Stimulated activated naive B cell treated with anti-CD40 and anti-IgM and Interleukin-4, amounts not matched to agents 10 μg/mL and 1 μg/mL and 100 μg/mL, for 72 hours (primary cell): ENCODE data around the gene HSPA5.
"Not testable (repeated sequence)": the region's sequence is repeated elsewhere in the genome, so short reads cannot be mapped to it uniquely, and the experiment has no call there.

ENCODE experiments used
- ATAC-seq, 2 donors: fragments of 150-1000 bp; cut with Tn5 transposase; replicated peaks; 2 replicates each; pipeline ENCODE4 v1.10.0; 2021; ENCODE audit warnings: moderate library complexity in 1 of 2
- DNase-seq: peaks from one replicate; pipeline ENCODE4 v3.0.0; 2021
- H3K27ac Mint-ChIP-seq: one replicate; pipeline ENCODE4 v1.8.0; 2022; ENCODE audit warnings: mild to moderate bottlenecking, mixed read lengths
- H3K27me3 Mint-ChIP-seq, 2 donors: one replicate each; pipeline ENCODE4 v1.8.0; 2022; ENCODE audit warnings: mixed read lengths in 2 of 2
- H3K36me3 Mint-ChIP-seq, 2 donors: one replicate each; pipeline ENCODE4 v1.8.0; 2022; ENCODE audit warnings: mixed read lengths in 2 of 2, mild to moderate bottlenecking in 1 of 2
- H3K4me1 Mint-ChIP-seq, 2 donors: one replicate each; pipeline ENCODE4 v1.8.0; 2022; ENCODE audit warnings: mixed read lengths in 2 of 2, mild to moderate bottlenecking in 1 of 2
- H3K4me3 Mint-ChIP-seq, 2 donors: one replicate each; pipeline ENCODE4 v1.8.0; 2022; ENCODE audit warnings: mild to moderate bottlenecking in 2 of 2, mixed read lengths in 2 of 2, moderate library complexity in 1 of 2
- H3K9me3 Mint-ChIP-seq, 2 donors: one replicate each; pipeline ENCODE4 v1.8.0; 2022; ENCODE audit warnings: mixed read lengths in 2 of 2, mild to moderate bottlenecking in 1 of 2

The HSPA5 gene

GRCh38 chr9:125241000-125241862 is at the start of gene HSPA5:
TSS of gene HSPA5 (minus strand) at chr9:125241343. CDS start at chr9:125241126, 217 bp downstream.
- H3K4me1 Mint-ChIP-seq: peaks cover 20 to 44% of the 10 kb centered on the region in 2 donors
- ATAC-seq: peak; percentile 93 to 94
- no peaks in the 10 kb centered on the region for H3K27me3 Mint-ChIP-seq
- no peaks in the 10 kb centered on the region for H3K9me3 Mint-ChIP-seq
- DNase-seq: peak; percentile 99
- peak within 1 kb of the TSS; percentile 90 to 97 for H3K4me3 Mint-ChIP-seq
- peaks cover 33 to 35% of the 10 kb centered on the region in 2 donors for H3K36me3 Mint-ChIP-seq
- peak within 1 kb of the TSS; percentile 97 for H3K27ac Mint-ChIP-seq

- H3K27ac Mint-ChIP-seq, ATAC-seq, DNase-seq, H3K4me3 Mint-ChIP-seq, H3K27me3 Mint-ChIP-seq, H3K36me3 Mint-ChIP-seq, H3K9me3 Mint-ChIP-seq, H3K4me1 Mint-ChIP-seq: not testable (repeated sequence)
Observed at GRCh38 chr9:125286935-125287433, 45.8 kb upstream of the HSPA5 start.

- Mint-ChIP-seq H3K27me3 (no peaks in the 10 kb centered on the region), H3K4me3 (no peak overlapping the region), H3K9me3 (no peaks in the 10 kb centered on the region), H3K27ac (no peak overlapping the region), H3K36me3 (peaks cover 0 to 2% of the 10 kb centered on the region in 2 donors), H3K4me1 (no peaks in the 10 kb centered on the region)
- DNase-seq: no peak
- no peak for ATAC-seq
Observed at GRCh38 chr9:125284855-125285254, 43.7 kb upstream of the HSPA5 start.

GRCh38 chr9:125280945-125281344 is 39.8 kb upstream of the HSPA5 start:
- Mint-ChIP-seq H3K9me3 (no peaks in the 10 kb centered on the region), H3K27me3 (no peaks in the 10 kb centered on the region), H3K36me3 (peaks cover 0 to 10% of the 10 kb centered on the region in 2 donors)

GRCh38 chr9:125277411-125277810 is 36.3 kb upstream of the HSPA5 start:
- Mint-ChIP-seq H3K4me3 (no peak overlapping the region), H3K27ac (no peak overlapping the region), H3K27me3 (no peaks in the 10 kb centered on the region), H3K36me3 (peaks cover 6 to 9% of the 10 kb centered on the region in 2 donors), H3K4me1 (peaks cover 7 to 16% of the 10 kb centered on the region in 2 donors), H3K9me3 (no peaks in the 10 kb centered on the region)
- ATAC-seq (no peak), DNase-seq (no peak)

More at GRCh38 chr9:125280945-125281344, 39.8 kb upstream of the HSPA5 start:
- ATAC-seq: no peak
- Mint-ChIP-seq H3K27ac (no peak overlapping the region), H3K4me1 (peaks cover 0 to 5% of the 10 kb centered on the region in 2 donors), H3K4me3 (no peak overlapping the region)
- no peak for DNase-seq

- H3K27me3 Mint-ChIP-seq: no peaks in the 10 kb centered on the region
- no peak overlapping the region for H3K27ac Mint-ChIP-seq
- H3K36me3 Mint-ChIP-seq: peaks cover 6 to 10% of the 10 kb centered on the region in 2 donors
- no peak overlapping the region for H3K4me3 Mint-ChIP-seq
- DNase-seq (no peak), ATAC-seq (no peak)
- no peaks in the 10 kb centered on the region for H3K9me3 Mint-ChIP-seq
- H3K4me1 Mint-ChIP-seq: peaks cover 7 to 16% of the 10 kb centered on the region in 2 donors
Observed at GRCh38 chr9:125276771-125277170, 35.6 kb upstream of the HSPA5 start.

- Mint-ChIP-seq H3K27ac (peak overlapping the region; percentile 31), H3K4me3 (no peak overlapping the region), H3K4me1 (peaks cover 13 to 25% of the 10 kb centered on the region in 2 donors), H3K27me3 (no peaks in the 10 kb centered on the region), H3K9me3 (no peaks in the 10 kb centered on the region), H3K36me3 (peaks cover 15 to 18% of the 10 kb centered on the region in 2 donors)
- ATAC-seq (no peak), DNase-seq (no peak)
Observed at GRCh38 chr9:125272697-125273096, 31.6 kb upstream of the HSPA5 start.

GRCh38 chr9:125271081-125271480 is 29.9 kb upstream of the HSPA5 start:
- Mint-ChIP-seq H3K4me1 (peaks cover 13 to 20% of the 10 kb centered on the region in 2 donors), H3K4me3 (no peak overlapping the region), H3K9me3 (no peaks in the 10 kb centered on the region), H3K36me3 (peaks cover 19 to 22% of the 10 kb centered on the region in 2 donors), H3K27me3 (no peaks in the 10 kb centered on the region), H3K27ac (no peak overlapping the region)
- DNase-seq: no peak
- ATAC-seq: no peak

GRCh38 chr9:125269014-125269397 is 27.9 kb upstream of the HSPA5 start:
- H3K4me1 Mint-ChIP-seq: peaks cover 18 to 33% of the 10 kb centered on the region in 2 donors
- H3K27ac Mint-ChIP-seq: no peak overlapping the region
- no peak for ATAC-seq
- no peaks in the 10 kb centered on the region for H3K9me3 Mint-ChIP-seq
- H3K27me3 Mint-ChIP-seq: no peaks in the 10 kb centered on the region
- DNase-seq: no peak
- no peak overlapping the region for H3K4me3 Mint-ChIP-seq
- peaks cover 24 to 33% of the 10 kb centered on the region in 2 donors for H3K36me3 Mint-ChIP-seq

GRCh38 chr9:125268394-125269013 is 27.4 kb upstream of the HSPA5 start:
- H3K36me3 Mint-ChIP-seq: peaks cover 24 to 37% of the 10 kb centered on the region in 2 donors

GRCh38 chr9:125264068-125264467 is 22.9 kb upstream of the HSPA5 start:
- peaks cover 20 to 39% of the 10 kb centered on the region in 2 donors for H3K36me3 Mint-ChIP-seq
- not testable (repeated sequence) for H3K27me3 Mint-ChIP-seq, H3K9me3 Mint-ChIP-seq, ATAC-seq, H3K27ac Mint-ChIP-seq, DNase-seq
- peak overlapping the region; percentile 14 to 49 for H3K4me3 Mint-ChIP-seq
- peaks cover 28 to 57% of the 10 kb centered on the region in 2 donors for H3K4me1 Mint-ChIP-seq

More at GRCh38 chr9:125268394-125269013, 27.4 kb upstream of the HSPA5 start:
- Mint-ChIP-seq H3K4me3 (peak overlapping the region in 1 of 2 donors; percentile 25), H3K27me3 (no peaks in the 10 kb centered on the region), H3K9me3 (no peaks in the 10 kb centered on the region), H3K4me1 (peaks cover 23 to 38% of the 10 kb centered on the region in 2 donors), H3K27ac (peak overlapping the region; percentile 73)
- ATAC-seq (peak; percentile 36 to 57), DNase-seq (no peak)

- H3K36me3 Mint-ChIP-seq: peaks cover 12 to 30% of the 10 kb centered on the region in 2 donors
- H3K4me3 Mint-ChIP-seq: peak overlapping the region; percentile 98 to 99
- H3K4me1 Mint-ChIP-seq: peaks cover 22 to 50% of the 10 kb centered on the region in 2 donors
- H3K27me3 Mint-ChIP-seq: no peaks in the 10 kb centered on the region
- ATAC-seq (no peak), DNase-seq (no peak)
- peak overlapping the region; percentile 99 for H3K27ac Mint-ChIP-seq
- no peaks in the 10 kb centered on the region for H3K9me3 Mint-ChIP-seq
Observed at GRCh38 chr9:125262294-125262991, 21.3 kb upstream of the HSPA5 start.

- Mint-ChIP-seq H3K4me1 (peaks cover 22 to 50% of the 10 kb centered on the region in 2 donors), H3K27me3 (no peaks in the 10 kb centered on the region)
Observed at GRCh38 chr9:125261501-125262293, 20.6 kb upstream of the HSPA5 start, which contains the start of gene GAPVD1. TSS of gene GAPVD1 (plus strand) at chr9:125261826. CDS start at chr9:125298922, 37,096 bp downstream.

More at GRCh38 chr9:125261501-125262293, 20.6 kb upstream of the HSPA5 start, which contains the start of gene GAPVD1:
- Mint-ChIP-seq H3K27ac (peak within 1 kb of the TSS; percentile 99), H3K36me3 (peaks cover 8 to 26% of the 10 kb centered on the region in 2 donors), H3K9me3 (no peaks in the 10 kb centered on the region), H3K4me3 (peak within 1 kb of the TSS; percentile 98 to 99)
- ATAC-seq (peak; percentile 97), DNase-seq (peak; percentile 92)
